Measurements from ENCODE around the gene PLEKHG4. TPM values are rescaled to one million over a fixed set of nuclear protein-coding genes. Genes with fewer than 3 reads are reported as not detected.
A peak's percentile ranks its signal among the peaks of the same experiment; 100 is the strongest.

Gene PLEKHG4
- total RNA-seq, 1 experiment from 2014 or later: 13.9 TPM

GRCh38 chr16:67270931-67271338 is 8.4 kb upstream of the PLEKHG4 start:
- Mint-ChIP-seq H3K27me3 (ENCODE audit: low read depth) (peaks cover 3% of the 10 kb centered on the region), H3K27ac (peak overlapping the region in 1 of 3 experiments; percentile 18; a peak in 1 of 7 replicates), H3K36me3 (ENCODE audit: insufficient read depth in 1 of 3, low read depth in 3 of 3) (no peaks in the 10 kb centered on the region; a peak in 1 of 7 replicates), H3K9me3 (no peaks in the 10 kb centered on the region), H3K4me1 (peaks cover 0 to 4% of the 10 kb centered on the region in 2 experiments; a peak in 1 of 4 replicates), H3K4me3 (no peak overlapping the region)
- no peaks in the 10 kb centered on the region for H3K4me1 ChIP-seq (ENCODE audit: insufficient read depth, low read length)
- no peak overlapping the region for H2BK12ac ChIP-seq (ENCODE audit: insufficient read length, low read depth, low read length)
- no peak overlapping the region for H4K8ac ChIP-seq (replicated peaks; ENCODE audit: insufficient read length, low read depth, low read length)
- H4K91ac ChIP-seq (ENCODE audit: insufficient read length, low read depth, low read length): no peak overlapping the region
- no peak overlapping the region for H3K14ac ChIP-seq (ENCODE audit: insufficient read depth, low read length)
- no peak overlapping the region for H2BK120ac ChIP-seq (ENCODE audit: low read depth, low read length, poor library complexity, severe bottlenecking)
- no peak for DNase-seq
- no peak overlapping the region for H3K4me2 ChIP-seq (ENCODE audit: insufficient read depth, insufficient read length, low read length)
- no peak overlapping the region for H3K56ac ChIP-seq (ENCODE audit: insufficient read length, low read depth, low read length)
- H2BK5ac ChIP-seq (ENCODE audit: insufficient read length, low read length): no peak overlapping the region
- no peak overlapping the region for H3K9ac ChIP-seq (ENCODE audit: extremely low read depth, insufficient read length, low read length)
- H3K27ac ChIP-seq (ENCODE audit: insufficient read length, low read depth, low read length): no peak overlapping the region
- H3K79me1 ChIP-seq (ENCODE audit: insufficient read depth, low read depth, low read length, poor library complexity, severe bottlenecking): no peaks in the 10 kb centered on the region
- no peak overlapping the region for H2AK5ac ChIP-seq (ENCODE audit: insufficient read length, low read length)
- no CpG with 5 or more reads among the region's 11 CpGs for WGBS (ENCODE audit: extremely low coverage, insufficient read length, low lambda C conversion rate)
- H2AFZ ChIP-seq (ENCODE audit: low read length): no peak overlapping the region
- H3K27me3 ChIP-seq (ENCODE audit: insufficient read depth, low read length): no peaks in the 10 kb centered on the region; the same call in 1 of the 2 replicates
- H2BK15ac ChIP-seq (ENCODE audit: low read depth, low read length): no peak overlapping the region
- H3K9me3 ChIP-seq (ENCODE audit: control insufficient read depth, low read depth, low read length): no peaks in the 10 kb centered on the region
- no peaks in the 10 kb centered on the region for H4K20me1 ChIP-seq (ENCODE audit: control insufficient read depth, insufficient read depth, insufficient read length)
- no peaks in the 10 kb centered on the region for H3K23me2 ChIP-seq (ENCODE audit: insufficient read length, low read depth, low read length, poor library complexity, severe bottlenecking)
- H2BK20ac ChIP-seq (ENCODE audit: low read depth, low read length, poor library complexity, severe bottlenecking): no peak overlapping the region
- H3T11ph ChIP-seq (ENCODE audit: low read length): no peak overlapping the region
- H3K18ac ChIP-seq (ENCODE audit: insufficient read length, low read depth, low read length): no peak overlapping the region
- H3K4ac ChIP-seq (ENCODE audit: low read depth, low read length): no peak overlapping the region
- TF ChIP-seq CTCF (conservative IDR thresholded peaks at IDR 0.05): no peak
- H3K23ac ChIP-seq (ENCODE audit: insufficient read length, low read depth, low read length): no peak overlapping the region
- no peaks in the 10 kb centered on the region for H3K79me2 ChIP-seq (ENCODE audit: insufficient read depth, low read length)
- H4K5ac ChIP-seq (ENCODE audit: insufficient read length, low read depth, low read length): no peak overlapping the region

Data from H9 (cell line).